Spleen (tissue), 7 donors: ENCODE measurements around the gene CSF3R.

Experiments
- POLR2A ChIP-seq, 3 donors: fragments of 450-650 bp; IDR thresholded peaks; one replicate each; pipeline ENCODE4 v1.5.1; 2017; ENCODE audit warnings: antibody characterized with exemption in 3 of 3, mild to moderate bottlenecking in 1 of 3
- POLR2AphosphoS5 ChIP-seq, 3 donors: sonication (generic); formaldehyde crosslinking; IDR thresholded peaks; one replicate each; pipeline ENCODE4 v1.5.1; 2017; ENCODE audit warnings: antibody characterized with exemption in 3 of 3
- TF ChIP-seq, protein P1 (sequence below), 11 experiments: fragments of 200-600 bp in 7 of 11; fragments of 450-650 bp in 4 of 11; sonication (generic) in 4 of 11; IDR thresholded peaks in 8 of 11; conservative IDR thresholded peaks in 3 of 11; 1 replicate in 7 of 11; 2 replicates in 4 of 11; pipeline versions ENCODE4 v1.4.0 to v1.8.0; 2016 to 2021; ENCODE audit warnings: antibody characterized with exemption in 11 of 11, inconsistent platforms in 4 of 11, mild to moderate bottlenecking in 1 of 11
- donor health status: DM: no; HTN: no; CAD: no; lungs with moderate emphysema.
- donor health status: DM: no; HTN: no; CAD: no.
- donor health status: DM: no; HTN: no; CAD: no.

GRCh38 chr1:36524359-36525062, 41.8 kb upstream of the CSF3R start:
- TF ChIP-seq, protein P1, sequence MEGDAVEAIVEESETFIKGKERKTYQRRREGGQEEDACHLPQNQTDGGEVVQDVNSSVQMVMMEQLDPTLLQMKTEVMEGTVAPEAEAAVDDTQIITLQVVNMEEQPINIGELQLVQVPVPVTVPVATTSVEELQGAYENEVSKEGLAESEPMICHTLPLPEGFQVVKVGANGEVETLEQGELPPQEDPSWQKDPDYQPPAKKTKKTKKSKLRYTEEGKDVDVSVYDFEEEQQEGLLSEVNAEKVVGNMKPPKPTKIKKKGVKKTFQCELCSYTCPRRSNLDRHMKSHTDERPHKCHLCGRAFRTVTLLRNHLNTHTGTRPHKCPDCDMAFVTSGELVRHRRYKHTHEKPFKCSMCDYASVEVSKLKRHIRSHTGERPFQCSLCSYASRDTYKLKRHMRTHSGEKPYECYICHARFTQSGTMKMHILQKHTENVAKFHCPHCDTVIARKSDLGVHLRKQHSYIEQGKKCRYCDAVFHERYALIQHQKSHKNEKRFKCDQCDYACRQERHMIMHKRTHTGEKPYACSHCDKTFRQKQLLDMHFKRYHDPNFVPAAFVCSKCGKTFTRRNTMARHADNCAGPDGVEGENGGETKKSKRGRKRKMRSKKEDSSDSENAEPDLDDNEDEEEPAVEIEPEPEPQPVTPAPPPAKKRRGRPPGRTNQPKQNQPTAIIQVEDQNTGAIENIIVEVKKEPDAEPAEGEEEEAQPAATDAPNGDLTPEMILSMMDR (IDR thresholded peaks at IDR 0.05 in 8 of 11, conservative IDR thresholded peaks at IDR 0.05 in 3 of 11) = no peak
- TF ChIP-seq POLR2A (IDR thresholded peaks at IDR 0.05) (no peak), POLR2AphosphoS5 (IDR thresholded peaks at IDR 0.05) (no peak)
